NCI-H187 treated with DMSO at 0.1 percent for 48 hours (cell line): ENCODE data around the gene C2CD3.
"Not testable (repeated sequence)": the region's sequence is repeated elsewhere in the genome, so short reads cannot be mapped to it uniquely, and the experiment has no call there.

Source experiments
- DNase-seq: peaks from one replicate; lab custom pipeline; 2025; lab: John Stamatoyannopoulos, UW

C2CD3 gene

GRCh38 chr11:74001822-74002286, 168.9 kb downstream of the C2CD3 start:
- no peak for DNase-seq

- no peak for DNase-seq
Observed at GRCh38 chr11:74000307-74001133, 170.3 kb downstream of the C2CD3 start.

GRCh38 chr11:73999581-74000306, 171.1 kb downstream of the C2CD3 start:
- DNase-seq, result peak; percentile 77

- no peak for DNase-seq
Observed at GRCh38 chr11:73998846-73999575, 171.8 kb downstream of the C2CD3 start.

GRCh38 chr11:73997120-73997770, 173.6 kb downstream of the C2CD3 start:
- no peak for DNase-seq

- DNase-seq, result no peak
Observed at GRCh38 chr11:73996161-73996747, 174.5 kb downstream of the C2CD3 start.

- no peak for DNase-seq
Observed at GRCh38 chr11:73995731-73996130, 175.1 kb downstream of the C2CD3 start.

GRCh38 chr11:73995247-73995646, 175.6 kb downstream of the C2CD3 start:
- DNase-seq, result no peak

- DNase-seq, result no peak
Observed at GRCh38 chr11:73991471-73992006, 179.3 kb downstream of the C2CD3 start.

GRCh38 chr11:73990730-73991129, 180.1 kb downstream of the C2CD3 start:
- DNase-seq, result no peak

- DNase-seq, result no peak
Observed at GRCh38 chr11:73989156-73989555, 181.6 kb downstream of the C2CD3 start.

GRCh38 chr11:73988227-73988626, 182.6 kb downstream of the C2CD3 start:
- no peak for DNase-seq

- DNase-seq, result not testable (repeated sequence)
Observed at GRCh38 chr11:73985661-73986060, 185.1 kb downstream of the C2CD3 start.

- DNase-seq, result no peak
Observed at GRCh38 chr11:73983741-73984538, 186.9 kb downstream of the C2CD3 start.

- DNase-seq, result peak; percentile 70
Observed at GRCh38 chr11:73982990-73983740, 187.6 kb downstream of the C2CD3 start.

- no peak for DNase-seq
Observed at GRCh38 chr11:73982595-73982989, 188.2 kb downstream of the C2CD3 start, which contains the start of gene UCP2. Gene UCP2, minus strand, starts transcription at chr11:73982843. Its CDS starts 4,465 bp downstream, at chr11:73978378.

- DNase-seq, result no peak
Observed at GRCh38 chr11:73981051-73981805, 189.6 kb downstream of the C2CD3 start.

- DNase-seq, result no peak
Observed at GRCh38 chr11:73980001-73980961, 190.5 kb downstream of the C2CD3 start.
